Measurements from ENCODE around the gene PDE4D. TPM values are rescaled to one million over a fixed set of nuclear protein-coding genes. Genes with fewer than 3 reads are reported as not detected.

The PDE4D gene
- total RNA-seq (2014; rRNA removed) (2.9 and 3.6 TPM in 2 replicates), Bru-seq, nascent RNA (percentile 47 among the genes with signal in this experiment), BruChase-seq, experiment 1, labeled RNA remaining after a 6-hour chase (percentile 35 among the genes with signal in this experiment), BruChase-seq, experiment 2, labeled RNA remaining after a 2-hour chase (percentile 47 among the genes with signal in this experiment)
- long read RNA-seq, partial matches to known transcripts = 0 of 6 reads
- long read RNA-seq, other reads (novel, unspliced or antisense) = 6 of 6 reads

- CTCF ChIA-PET = no interaction called here
These were observed at the start of gene PDE4D for GRCh38 chr5:59893429-59894227. TSS of gene PDE4D (minus strand) at chr5:59893726.

GRCh38 chr5:59937633-59938032 lies 44.1 kb upstream of the PDE4D start:
- Histone ChIP-seq H2AFZ (ENCODE audit: low read length) (no peak overlapping the region), H3K27ac (ENCODE audit: low read length) (no peak overlapping the region), H3K36me3 (ENCODE audit: low read depth, low read length) (no peaks in the 10 kb centered on the region), H3F3A (ENCODE audit: low read length, unreplicated experiment) (no peaks in the 10 kb centered on the region), H3K4me3 (ENCODE audit: low read length) (no peak overlapping the region), H4K20me1 (ENCODE audit: low read length) (no peaks in the 10 kb centered on the region), H3K9me3 (ENCODE audit: low read length) (no peaks in the 10 kb centered on the region), H3K27me3 (ENCODE audit: low read length) (no peaks in the 10 kb centered on the region), H3K9ac (ENCODE audit: low read length) (no peak overlapping the region), H3K9me2 (replicated peaks; ENCODE audit: low read length) (no peaks in the 10 kb centered on the region), H3K79me2 (ENCODE audit: low read length) (no peaks in the 10 kb centered on the region), H3K4me2 (ENCODE audit: low read length) (no peak overlapping the region), H3K4me1 (ENCODE audit: insufficient read depth, low read length) (no peaks in the 10 kb centered on the region)
- ATAC-seq = no peak
- intact Hi-C loops (cut with micrococcal nuclease) = no loop called here
- ChIA-PET POLR2A (ENCODE audit: unreplicated experiment) (no interaction called here), CTCF (no interaction called here)
- DNase-seq = no peak
- BruUV-seq (replicated peaks) = no TSS peak
- TF ChIP-seq EZH2phosphoT487 (IDR thresholded peaks at IDR 0.05; ENCODE audit: borderline replicate concordance, low read length) = no peak

More at GRCh38 chr5:59893429-59894227, at the start of gene PDE4D:
- peak; percentile 50 for ATAC-seq
- Histone ChIP-seq H4K20me1 (ENCODE audit: low read length) (no peaks in the 10 kb centered on the region), H3K27me3 (ENCODE audit: low read length) (no peaks in the 10 kb centered on the region), H3K9me2 (replicated peaks; ENCODE audit: low read length) (no peaks in the 10 kb centered on the region), H2AFZ (ENCODE audit: low read length) (no peak within 1 kb of the TSS), H3K9me3 (ENCODE audit: low read length) (no peaks in the 10 kb centered on the region), H3K36me3 (ENCODE audit: low read depth, low read length) (no peaks in the 10 kb centered on the region), H3K4me3 (ENCODE audit: low read length) (no peak within 1 kb of the TSS), H3K79me2 (ENCODE audit: low read length) (no peaks in the 10 kb centered on the region), H3K4me1 (ENCODE audit: insufficient read depth, low read length) (no peaks in the 10 kb centered on the region), H3K27ac (ENCODE audit: low read length) (no peak within 1 kb of the TSS), H3K4me2 (ENCODE audit: low read length) (no peak within 1 kb of the TSS), H3F3A (ENCODE audit: low read length, unreplicated experiment) (no peaks in the 10 kb centered on the region), H3K9ac (ENCODE audit: low read length) (no peak within 1 kb of the TSS)
- peak; percentile 24 for DNase-seq
- TF ChIP-seq CTCF (conservative IDR thresholded peaks at IDR 0.05; ENCODE audit: low read depth, low read length) = no peak
- no peak for TF ChIP-seq EZH2 (IDR thresholded peaks at IDR 0.05; ENCODE audit: low read length, unreplicated experiment)
- no peak for TF ChIP-seq EZH2phosphoT487 (IDR thresholded peaks at IDR 0.05; ENCODE audit: borderline replicate concordance, low read length)
- POLR2A ChIA-PET (ENCODE audit: unreplicated experiment) = no interaction called here
- BruUV-seq (replicated peaks) = no TSS peak
- intact Hi-C loops (cut with micrococcal nuclease) = no loop called here

- Histone ChIP-seq H3K27me3 (ENCODE audit: low read length) (0 out of 2 replicates have a peak, but pooled peaks cover 8% of the 10 kb centered on the region), H4K20me1 (ENCODE audit: low read length) (no peaks in the 10 kb centered on the region), H2AFZ (ENCODE audit: low read length) (no peak overlapping the region), H3K9ac (ENCODE audit: low read length) (no peak overlapping the region), H3K36me3 (ENCODE audit: low read depth, low read length) (no peaks in the 10 kb centered on the region), H3K4me3 (ENCODE audit: low read length) (no peak overlapping the region), H3F3A (ENCODE audit: low read length, unreplicated experiment) (no peaks in the 10 kb centered on the region), H3K4me2 (ENCODE audit: low read length) (no peak overlapping the region), H3K4me1 (ENCODE audit: insufficient read depth, low read length) (no peaks in the 10 kb centered on the region), H3K79me2 (ENCODE audit: low read length) (no peaks in the 10 kb centered on the region), H3K9me3 (ENCODE audit: low read length) (no peaks in the 10 kb centered on the region), H3K27ac (ENCODE audit: low read length) (no peak overlapping the region), H3K9me2 (replicated peaks; ENCODE audit: low read length) (no peaks in the 10 kb centered on the region)
- intact Hi-C loops (cut with micrococcal nuclease) = no loop called here
- no TSS peak for BruUV-seq (replicated peaks)
- TF ChIP-seq CTCF (conservative IDR thresholded peaks at IDR 0.05; ENCODE audit: low read depth, low read length) = no peak
- TF ChIP-seq EZH2phosphoT487 (IDR thresholded peaks at IDR 0.05; ENCODE audit: borderline replicate concordance, low read length) = no peak
- CTCF ChIA-PET = no interaction called here
- ATAC-seq (no peak), DNase-seq (no peak)
- POLR2A ChIA-PET (ENCODE audit: unreplicated experiment) = no interaction called here
These were observed 29.9 kb upstream of the PDE4D start for GRCh38 chr5:59923465-59923864.
